ENCODE results near the gene NALCN.

DNA sequence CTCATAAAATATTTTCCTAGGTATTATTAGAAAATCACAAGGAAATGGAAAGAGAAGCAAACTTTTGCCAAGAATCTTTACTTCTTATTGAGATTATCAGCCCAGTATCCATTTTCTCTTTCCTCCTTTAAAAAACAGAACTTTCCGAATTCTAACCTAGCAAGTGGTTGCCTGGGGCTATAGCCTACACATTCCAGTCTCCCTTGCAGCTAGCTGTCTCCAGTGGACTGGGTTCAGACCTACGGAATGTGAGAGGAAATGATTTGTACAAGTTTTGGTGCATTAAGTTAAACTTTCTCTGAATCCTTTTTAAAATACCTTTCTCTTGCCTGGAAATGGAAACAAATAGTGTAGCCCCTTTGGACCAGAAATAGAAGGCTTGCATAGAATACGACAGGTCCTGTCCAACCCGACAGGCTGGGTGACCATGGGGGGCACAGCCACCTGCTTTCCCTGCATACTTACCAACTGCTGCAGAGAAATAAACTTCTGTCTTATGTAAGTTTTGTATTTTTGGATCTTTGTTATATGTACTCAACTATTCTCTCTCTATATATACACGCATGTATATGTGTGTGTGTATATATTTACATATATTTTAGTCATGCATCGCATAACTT, 185.9 kb downstream of the NALCN start:
- TF ChIP-seq CTCF (IDR thresholded peaks at IDR 0.05 in 2 of 3, conservative IDR thresholded peaks at IDR 0.05 in 1 of 3; ENCODE audit: control insufficient read depth in 2 of 3, extremely low read depth in 1 of 3, insufficient read depth in 1 of 3, low read depth in 3 of 3, low read length in 3 of 3) (no peak), POU2F2 (IDR thresholded peaks at IDR 0.05; ENCODE audit: borderline replicate concordance, low read depth, low read length) (no peak), ZNF274 (IDR thresholded peaks at IDR 0.05; ENCODE audit: insufficient read depth, insufficient read length) (no peak), NBN (IDR thresholded peaks at IDR 0.05) (no peak), POLR2A (IDR thresholded peaks at IDR 0.05; ENCODE audit: low read depth, low read length) (no peak), POLR2AphosphoS5 (IDR thresholded peaks at IDR 0.05; ENCODE audit: low read length) (no peak), CEBPB (IDR thresholded peaks at IDR 0.05; ENCODE audit: borderline replicate concordance in 1 of 2, low read depth in 2 of 2, low read length in 2 of 2) (no peak)
- TF ChIP-seq, protein P1, sequence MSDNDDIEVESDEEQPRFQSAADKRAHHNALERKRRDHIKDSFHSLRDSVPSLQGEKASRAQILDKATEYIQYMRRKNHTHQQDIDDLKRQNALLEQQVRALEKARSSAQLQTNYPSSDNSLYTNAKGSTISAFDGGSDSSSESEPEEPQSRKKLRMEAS (IDR thresholded peaks at IDR 0.05; ENCODE audit: low read depth, low read length) = no peak
